Cardiac muscle cell (in vitro differentiated cells and primary cell): Measurements from ENCODE around the gene RGP1. TPM values are rescaled to one million over a fixed set of nuclear protein-coding genes. Genes with fewer than 3 reads are reported as not detected.

ENCODE experiments used
- DNase-seq, 2 donors: peaks; one replicate each; pipeline versions ENCODE4 v3.0.0 to v3.0.0-alpha.2; 2010 to 2017; ENCODE audit warnings: low read depth in 1 of 2, low spot score in 1 of 2
- H3K27ac ChIP-seq: fragments of 200-600 bp; sonication (generic); 2 replicates; pipeline ENCODE4 v1.5.1; 2016
- H3K27me3 ChIP-seq: fragments of 200-600 bp; sonication (generic); 2 replicates; pipeline ENCODE4 v1.6.0; 2016; ENCODE audit warnings: control low read depth
- H3K36me3 ChIP-seq: fragments of 200-600 bp; sonication (generic); 2 replicates; pipeline ENCODE4 v1.5.1; 2016; ENCODE audit warnings: control low read depth
- H3K4me1 ChIP-seq: fragments of 200-600 bp; sonication (generic); 2 replicates; pipeline ENCODE4 v1.8.1; 2017; ENCODE audit warnings: low read depth, mild to moderate bottlenecking, mixed run types
- H3K4me3 ChIP-seq: fragments of 200-600 bp; sonication (generic); 2 replicates; pipeline ENCODE4 v1.5.1; 2016; ENCODE audit warnings: mild to moderate bottlenecking
- H3K9me3 ChIP-seq: fragments of 200-600 bp; sonication (generic); 2 replicates; pipeline ENCODE4 v1.5.1; 2017; ENCODE audit warnings: low read depth, mild to moderate bottlenecking, control low read depth
- polyA plus RNA-seq: library from polyadenylated mRNA; unstranded; fragments of >200 nt; fragmentation: Nextera tagmentation; extraction: Ambion mirVana; gene quantifications from 2 replicates; pipeline ENCODE4 v1.2.1, GENCODE V29; 2016
- total RNA-seq: library from RNA; depleted of rRNA; stranded (reverse); fragments of >200 nt; gene quantifications from 2 replicates; pipeline ENCODE4 v1.2.3, GENCODE V29; 2016
- TF ChIP-seq, protein P1 (sequence below): IDR thresholded peaks from 2 replicates; pipeline ENCODE4 v1.5.1; 2012; ENCODE audit warnings: low read depth, mild to moderate bottlenecking, low read length

RGP1 gene
- total and polyA plus RNA-seq, 2 experiments from 2014 or later, result 17.9 to 30.4 TPM

DNA sequence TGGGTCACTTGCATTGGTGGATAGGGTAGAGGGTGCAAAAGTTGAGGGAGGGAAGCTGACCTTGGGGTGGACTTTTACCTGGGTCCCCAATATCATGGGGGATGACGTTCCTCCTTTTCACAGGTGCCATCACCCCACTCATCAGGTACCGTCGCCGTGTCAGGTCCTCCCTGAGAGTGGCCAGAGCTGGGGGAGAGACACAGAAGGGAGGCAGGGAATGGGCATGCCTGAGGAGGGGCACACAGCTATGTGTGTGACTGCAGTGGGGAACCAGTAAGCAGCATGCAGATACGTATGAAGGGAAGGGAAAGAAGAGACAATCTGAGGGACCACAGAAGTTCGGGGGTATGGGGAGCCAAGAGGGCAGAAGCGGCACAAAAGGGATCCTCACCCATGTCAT, 10.2 kb upstream of the RGP1 start:
- H3K9me3 ChIP-seq, result no peaks in the 10 kb centered on the region
- DNase-seq, result no peak
- H3K27me3 ChIP-seq, result no peaks in the 10 kb centered on the region
- no peaks in the 10 kb centered on the region for H3K4me1 ChIP-seq
- H3K27ac ChIP-seq, result no peak overlapping the region
- H3K4me3 ChIP-seq, result no peak overlapping the region
- H3K36me3 ChIP-seq, result peaks cover 82% of the 10 kb centered on the region
- TF ChIP-seq, protein P1, sequence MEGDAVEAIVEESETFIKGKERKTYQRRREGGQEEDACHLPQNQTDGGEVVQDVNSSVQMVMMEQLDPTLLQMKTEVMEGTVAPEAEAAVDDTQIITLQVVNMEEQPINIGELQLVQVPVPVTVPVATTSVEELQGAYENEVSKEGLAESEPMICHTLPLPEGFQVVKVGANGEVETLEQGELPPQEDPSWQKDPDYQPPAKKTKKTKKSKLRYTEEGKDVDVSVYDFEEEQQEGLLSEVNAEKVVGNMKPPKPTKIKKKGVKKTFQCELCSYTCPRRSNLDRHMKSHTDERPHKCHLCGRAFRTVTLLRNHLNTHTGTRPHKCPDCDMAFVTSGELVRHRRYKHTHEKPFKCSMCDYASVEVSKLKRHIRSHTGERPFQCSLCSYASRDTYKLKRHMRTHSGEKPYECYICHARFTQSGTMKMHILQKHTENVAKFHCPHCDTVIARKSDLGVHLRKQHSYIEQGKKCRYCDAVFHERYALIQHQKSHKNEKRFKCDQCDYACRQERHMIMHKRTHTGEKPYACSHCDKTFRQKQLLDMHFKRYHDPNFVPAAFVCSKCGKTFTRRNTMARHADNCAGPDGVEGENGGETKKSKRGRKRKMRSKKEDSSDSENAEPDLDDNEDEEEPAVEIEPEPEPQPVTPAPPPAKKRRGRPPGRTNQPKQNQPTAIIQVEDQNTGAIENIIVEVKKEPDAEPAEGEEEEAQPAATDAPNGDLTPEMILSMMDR, result no peak

DNA sequence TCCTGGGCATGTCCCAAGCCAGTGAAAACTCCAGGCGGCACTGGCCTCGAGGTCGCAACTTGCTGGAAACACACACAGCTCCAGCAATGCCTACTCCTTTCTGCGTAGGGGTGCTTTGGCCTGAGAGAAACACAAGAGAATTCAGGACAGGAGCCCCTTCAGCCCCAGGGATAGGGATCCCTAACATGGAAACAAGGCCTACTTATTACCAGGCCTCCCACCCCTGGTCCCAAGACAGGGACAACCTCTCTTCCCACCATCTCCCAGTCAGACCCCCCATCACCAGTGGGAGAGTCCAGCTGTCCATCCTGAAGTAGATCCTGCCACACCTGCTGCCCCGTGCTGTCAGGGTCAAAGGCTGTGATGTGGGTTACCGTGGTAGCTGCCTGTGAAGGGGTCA, 8.8 kb upstream of the RGP1 start:
- Histone ChIP-seq H3K4me3 (no peak overlapping the region), H3K27me3 (no peaks in the 10 kb centered on the region), H3K9me3 (no peaks in the 10 kb centered on the region), H3K27ac (no peak overlapping the region), H3K36me3 (peaks cover 82% of the 10 kb centered on the region), H3K4me1 (no peaks in the 10 kb centered on the region)
- TF ChIP-seq, protein P1, result no peak
- DNase-seq, result no peak

DNA sequence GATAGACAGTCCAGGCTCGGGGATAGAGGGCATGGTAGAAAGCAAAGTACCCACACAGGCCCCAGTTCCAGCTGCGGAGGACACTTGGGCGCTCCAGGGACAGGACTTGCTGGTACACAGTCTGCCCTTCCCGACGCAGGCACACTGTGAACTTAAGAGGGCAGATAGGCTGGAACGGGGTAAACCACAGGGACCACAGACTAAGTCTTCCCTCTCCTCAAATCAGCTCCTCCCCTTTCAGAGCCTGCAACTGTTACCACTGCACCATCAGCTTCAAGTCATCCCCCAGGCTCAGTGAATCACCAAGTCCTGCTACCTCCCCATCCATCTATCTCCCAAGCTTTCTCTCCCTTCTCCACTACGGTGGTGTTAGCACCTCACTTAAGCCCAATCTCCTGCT, 7.3 kb upstream of the RGP1 start:
- Histone ChIP-seq H3K4me1 (peaks cover 12% of the 10 kb centered on the region), H3K27ac (peak overlapping the region; percentile 25), H3K9me3 (no peaks in the 10 kb centered on the region), H3K27me3 (no peaks in the 10 kb centered on the region), H3K4me3 (no peak overlapping the region), H3K36me3 (peaks cover 74% of the 10 kb centered on the region)
- DNase-seq, result no peak
- TF ChIP-seq, protein P1, result no peak

DNA sequence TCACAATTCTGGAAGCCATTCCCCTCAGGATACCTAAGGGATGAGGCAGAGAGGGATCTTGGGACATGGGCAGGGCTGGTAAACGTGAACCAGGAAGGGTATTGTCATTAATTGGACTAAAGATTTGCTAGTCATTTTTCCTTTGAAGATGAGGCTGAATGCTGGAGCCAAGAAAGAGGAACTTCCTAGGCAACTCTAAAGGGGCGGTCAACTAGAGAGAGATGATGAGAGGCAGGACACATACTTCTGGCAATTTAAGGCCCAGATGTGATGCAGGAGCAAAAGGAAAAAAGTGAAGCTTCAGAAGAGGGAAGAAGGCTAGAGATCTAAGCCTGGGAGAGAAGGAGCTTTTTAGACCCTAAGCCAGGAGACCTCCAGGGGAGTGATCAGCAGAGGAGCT, 5.6 kb upstream of the RGP1 start:
- Histone ChIP-seq H3K36me3 (peaks cover 57% of the 10 kb centered on the region), H3K9me3 (no peaks in the 10 kb centered on the region), H3K4me3 (no peak overlapping the region), H3K4me1 (peaks cover 12% of the 10 kb centered on the region), H3K27me3 (no peaks in the 10 kb centered on the region), H3K27ac (no peak overlapping the region)
- DNase-seq, result no peak
- TF ChIP-seq, protein P1, result no peak

- Histone ChIP-seq H3K4me1 (peaks cover 12% of the 10 kb centered on the region), H3K27ac (no peak overlapping the region), H3K4me3 (no peak overlapping the region), H3K36me3 (peaks cover 52% of the 10 kb centered on the region), H3K9me3 (no peaks in the 10 kb centered on the region), H3K27me3 (no peaks in the 10 kb centered on the region)
- no peak for DNase-seq
- TF ChIP-seq, protein P1, result no peak
These were observed 5.1 kb upstream of the RGP1 start for GRCh38 chr9:35743880-35744518.
